Lower lobe of right lung (tissue), 2 donors: ENCODE results near the gene GPR32. TPM values are rescaled to one million over a fixed set of nuclear protein-coding genes. Genes with fewer than 3 reads are reported as not detected.

ENCODE experiments used
- ATAC-seq, 2 donors: fragments of 200-7000 bp; cut with Tn5 transposase; one replicate each; pipeline ENCODE4 v1.9.1; 2020 to 2022; ENCODE audit warnings: mild to moderate bottlenecking in 2 of 2, moderate library complexity in 2 of 2
- DNase-seq: peaks from one replicate; pipeline ENCODE4 v3.0.0-alpha.2; 2020
- H3K27ac ChIP-seq: fragments of 200-600 bp; one replicate; pipeline ENCODE4 v1.8.0; 2022
- H3K27me3 ChIP-seq: fragments of 200-600 bp; one replicate; pipeline ENCODE4 v1.8.0; 2022; ENCODE audit warnings: low read depth
- H3K36me3 ChIP-seq: fragments of 200-600 bp; one replicate; pipeline ENCODE4 v1.8.0; 2022; ENCODE audit warnings: mild to moderate bottlenecking
- H3K4me1 ChIP-seq: fragments of 200-600 bp; one replicate; pipeline ENCODE4 v1.8.0; 2022
- H3K4me3 ChIP-seq: fragments of 200-600 bp; one replicate; pipeline ENCODE4 v1.8.0; 2022; ENCODE audit warnings: mild to moderate bottlenecking
- H3K9me3 ChIP-seq: fragments of 200-600 bp; one replicate; pipeline ENCODE4 v1.8.0; 2022
- CTCF ChIP-seq: fragments of 200-600 bp; IDR thresholded peaks from one replicate; pipeline ENCODE4 v1.8.0; 2022; ENCODE audit warnings: antibody characterized with exemption, mild to moderate bottlenecking
- intact Hi-C: fragments of 100-400 bp; cut with DNase I; formaldehyde crosslinking; loops from one replicate; pipeline ENCODE4 v1.11.0; 2022
- total RNA-seq: library from RNA; stranded (reverse); fragmentation: NEBNext Ultra II Directional; extraction: Animal tissue kit (Norgen Biotek cat#: 25700); gene quantifications from one replicate; pipeline ENCODE4 v1.2.1, GENCODE V29; 2021
- donor health status: DM: no; HTN: yes; CAD: no; lungs with severe emphysema.

The GPR32 gene
- total RNA-seq, 1 donor from 2014 or later, result not detected

- no peak for ATAC-seq
- no peak for DNase-seq
- no peaks in the 10 kb centered on the region for H3K9me3 ChIP-seq
- no peak overlapping the region for H3K4me3 ChIP-seq
- no peak for TF ChIP-seq CTCF
- H3K4me1 ChIP-seq, result peaks cover 16% of the 10 kb centered on the region
- intact Hi-C loops, result no loop called here
- H3K36me3 ChIP-seq, result no peaks in the 10 kb centered on the region
- no peak overlapping the region for H3K27ac ChIP-seq
- H3K27me3 ChIP-seq, result peaks cover 16% of the 10 kb centered on the region
Measured at GRCh38 chr19:50729894-50730293, 40.4 kb upstream of the GPR32 start.

GRCh38 chr19:50735869-50736268 is 34.4 kb upstream of the GPR32 start:
- no peak for DNase-seq
- Histone ChIP-seq H3K27ac (no peak overlapping the region), H3K4me3 (no peak overlapping the region), H3K27me3 (peaks cover 41% of the 10 kb centered on the region), H3K9me3 (no peaks in the 10 kb centered on the region), H3K4me1 (no peaks in the 10 kb centered on the region), H3K36me3 (no peaks in the 10 kb centered on the region)
- no peak for TF ChIP-seq CTCF
- intact Hi-C loops, result no loop called here
- ATAC-seq, result no peak

GRCh38 chr19:50736338-50736737 is 33.9 kb upstream of the GPR32 start:
- Histone ChIP-seq H3K27me3 (peaks cover 41% of the 10 kb centered on the region), H3K36me3 (no peaks in the 10 kb centered on the region), H3K27ac (no peak overlapping the region), H3K9me3 (no peaks in the 10 kb centered on the region), H3K4me3 (no peak overlapping the region), H3K4me1 (no peaks in the 10 kb centered on the region)
- no peak for TF ChIP-seq CTCF
- intact Hi-C loops, result no loop called here
- DNase-seq, result no peak
- ATAC-seq, result no peak

- ATAC-seq (no peak), DNase-seq (no peak)
- intact Hi-C loops, result no loop called here
- H3K4me3 ChIP-seq, result no peak overlapping the region
- no peaks in the 10 kb centered on the region for H3K9me3 ChIP-seq
- no peaks in the 10 kb centered on the region for H3K36me3 ChIP-seq
- H3K27ac ChIP-seq, result no peak overlapping the region
- peaks cover 41% of the 10 kb centered on the region for H3K27me3 ChIP-seq
- TF ChIP-seq CTCF, result no peak
- no peaks in the 10 kb centered on the region for H3K4me1 ChIP-seq
Measured at GRCh38 chr19:50739132-50739913, 30.9 kb upstream of the GPR32 start.

- DNase-seq, result no peak
- H3K4me3 ChIP-seq, result no peak overlapping the region
- H3K27ac ChIP-seq, result no peak overlapping the region
- peaks cover 36% of the 10 kb centered on the region for H3K27me3 ChIP-seq
- intact Hi-C loops, result no loop called here
- no peak for ATAC-seq
- no peaks in the 10 kb centered on the region for H3K4me1 ChIP-seq
- no peak for TF ChIP-seq CTCF
- no peaks in the 10 kb centered on the region for H3K36me3 ChIP-seq
- H3K9me3 ChIP-seq, result no peaks in the 10 kb centered on the region
Measured at GRCh38 chr19:50739914-50740426, 30.3 kb upstream of the GPR32 start.
